H1 (cell line): ENCODE data around the gene SLC5A2. TPM values are rescaled to one million over a fixed set of nuclear protein-coding genes. Genes with fewer than 3 reads are reported as not detected.

Experiments
- EZH2 ChIP-seq: fragments of 200-600 bp; sonication (generic); IDR thresholded peaks from 2 replicates; pipeline ENCODE4 v1.7.1; 2012; ENCODE audit warnings: low read depth, mild to moderate bottlenecking, moderate library complexity, low read length, inconsistent platforms; ENCODE audit not compliant: severe bottlenecking
- polyA plus RNA-seq, 7 experiments: library from polyadenylated mRNA; depleted of rRNA in 3 of 7; stranded (reverse) in 5 of 7; unstranded in 2 of 7; fragments of >200 nt in 5 of 7; fragments of 200-250 nt in 2 of 7; gene quantifications; 1 replicate in 5 of 7; 2 replicates in 1 of 7; 4 replicates in 1 of 7; pipeline versions ENCODE4 v1.2.1 to v1.2.3, GENCODE V29; 2011 to 2013; ENCODE audit warnings: missing spikeins in 2 of 7, mixed read lengths in 2 of 7
- total RNA-seq: library from RNA; stranded (reverse); fragmentation: NEBNext Ultra II Directional; extraction: Animal tissue kit (Norgen Biotek cat#: 25700); gene quantifications from 2 replicates; pipeline ENCODE4 v1.2.1, GENCODE V29; 2021

The SLC5A2 gene
- total and polyA plus RNA-seq, 2 of the 8 experiments (the other 6 are each of a cell fraction or from before 2014, with no cell fraction given) = 0.56 to 4.4 TPM

GRCh38 chr16:31528523-31529107 lies 45.7 kb downstream of the SLC5A2 start (continued):
- TF ChIP-seq EZH2 = peak; percentile 46
